SK-N-SH treated with all-trans-retinoic acid at 6 μM for 48 hours (cell line): ENCODE data around the gene ZC3H13.

Source experiments
- CSDC2 ChIP-seq: fragments of 250-450 bp; sonication (Bioruptor Pico); IDR thresholded peaks from 2 replicates; pipeline ENCODE4 v1.5.0; 2020; ENCODE audit warnings: mild to moderate bottlenecking, moderate library complexity
- ESRRG ChIP-seq: fragments of 250-450 bp; sonication (Bioruptor Pico); IDR thresholded peaks from 2 replicates; pipeline ENCODE4 v1.6.1; 2021; ENCODE audit warnings: mild to moderate bottlenecking
- ISL1 ChIP-seq: fragments of 250-450 bp; sonication (Bioruptor Pico); IDR thresholded peaks from 2 replicates; pipeline ENCODE4 v2.1.2; 2022; ENCODE audit warnings: mild to moderate bottlenecking, moderate library complexity

- TF ChIP-seq CSDC2 (CRISPR knock-in tag) = no peak
- TF ChIP-seq ISL1 (CRISPR knock-in tag) = no peak
- TF ChIP-seq ESRRG = no peak
Observed at GRCh38 chr13:46010148-46010547, 42.4 kb downstream of the ZC3H13 start.
